Lower leg skin (tissue), 4 donors: Measurements from ENCODE around the gene INPP4A. TPM values are rescaled to one million over a fixed set of nuclear protein-coding genes. Genes with fewer than 3 reads are reported as not detected.
"Not testable (repeated sequence)": the region's sequence is repeated elsewhere in the genome, so short reads cannot be mapped to it uniquely, and the experiment has no call there.

Source experiments
- DNase-seq, 2 donors: peaks; one replicate each; pipeline ENCODE4 v3.0.0-alpha.2; 2019; ENCODE audit warnings: low spot score in 2 of 2
- H3K4me3 ChIP-seq: fragments of 200-600 bp; sonication (generic); 2 replicates; pipeline ENCODE4 v1.5.1; 2017; ENCODE audit warnings: mild to moderate bottlenecking, low read depth; ENCODE audit not compliant: poor library complexity, severe bottlenecking
- CTCF ChIP-seq, 3 donors: fragments of 450-650 bp; IDR thresholded peaks; one replicate each; pipeline ENCODE4 v1.5.1; 2016; ENCODE audit warnings: antibody characterized with exemption in 3 of 3, mild to moderate bottlenecking in 3 of 3, moderate library complexity in 2 of 3
- POLR2A ChIP-seq, 2 donors: fragments of 450-650 bp; IDR thresholded peaks; one replicate each; pipeline ENCODE4 v1.6.1; 2016 to 2017; ENCODE audit warnings: antibody characterized with exemption in 2 of 2, mild to moderate bottlenecking in 1 of 2, moderate library complexity in 1 of 2
- WGBS, 2 donors: methylation state at CpG; one replicate each; pipeline ENCODE4 v1.1.5; 2018; 5-methylcytosine and 5-hydroxymethylcytosine counted together
- intact Hi-C: fragments of 100-400 bp; cut with DNase I; formaldehyde crosslinking; loops from one replicate; pipeline ENCODE4 v1.15.0; 2023; ENCODE audit warnings: low total_unique reads
- total RNA-seq, 4 donors: library from RNA; depleted of rRNA; stranded (reverse); fragments of >200 nt; gene quantifications; one replicate each; pipeline ENCODE4 v1.1.0, GENCODE V29; 2016

Gene INPP4A
- total RNA-seq, 4 donors from 2014 or later = 6.7 to 15.5 (median 10.7) TPM

- no peak for TF ChIP-seq CTCF (IDR thresholded peaks at IDR 0.05)
- TF ChIP-seq POLR2A (IDR thresholded peaks at IDR 0.05) = no peak
- DNase-seq = peak in 1 of 2 donors; percentile 68
- H3K4me3 ChIP-seq = no peak overlapping the region
- 84 to 88% methylated on average over 2 of the region's 2 CpGs for WGBS, 2 donors
- intact Hi-C loops = no loop called here
These were observed 40.0 kb upstream of the INPP4A start for GRCh38 chr2:98404556-98405250.

- H3K4me3 ChIP-seq = no peak overlapping the region
- peak in 1 of 2 donors; percentile 53 for DNase-seq
- WGBS, 2 donors = 82 to 86% methylated on average over 2 of the region's 2 CpGs
- intact Hi-C loops = no loop called here
- no peak for TF ChIP-seq POLR2A (IDR thresholded peaks at IDR 0.05)
- no peak for TF ChIP-seq CTCF (IDR thresholded peaks at IDR 0.05)
These were observed 39.4 kb upstream of the INPP4A start for GRCh38 chr2:98405301-98405700.

GRCh38 chr2:98408155-98408554 is 36.5 kb upstream of the INPP4A start:
- 77 to 84% methylated on average over 5 of the region's 5 CpGs for WGBS, 2 donors
- intact Hi-C loops = no loop called here
- H3K4me3 ChIP-seq = no peak overlapping the region
- no peak for DNase-seq
- TF ChIP-seq POLR2A (IDR thresholded peaks at IDR 0.05) (no peak), CTCF (IDR thresholded peaks at IDR 0.05) (no peak)

GRCh38 chr2:98412751-98413458 is 31.8 kb upstream of the INPP4A start:
- TF ChIP-seq POLR2A (IDR thresholded peaks at IDR 0.05) (no peak), CTCF (IDR thresholded peaks at IDR 0.05) (no peak)
- intact Hi-C loops = no loop called here
- DNase-seq = peak in 1 of 2 donors; percentile 39
- WGBS, 2 donors = 39 to 47% methylated on average over 5 of the region's 5 CpGs
- H3K4me3 ChIP-seq = no peak overlapping the region

GRCh38 chr2:98414246-98414645 is 30.4 kb upstream of the INPP4A start:
- H3K4me3 ChIP-seq, DNase-seq, intact Hi-C loops: not testable (repeated sequence)
- 76 to 82% methylated on average over 7 of the region's 7 CpGs for WGBS, 2 donors

GRCh38 chr2:98415719-98416248 is 28.9 kb upstream of the INPP4A start:
- 92 to 98% methylated on average over 9 of the region's 9 CpGs for WGBS, 2 donors
- H3K4me3 ChIP-seq, intact Hi-C loops, DNase-seq: not testable (repeated sequence)
